Neuronal stem cell (in vitro differentiated cells): ENCODE data around the gene FAM90A1.
"Not testable (repeated sequence)": the region's sequence is repeated elsewhere in the genome, so short reads cannot be mapped to it uniquely, and the experiment has no call there.

Experiments
- DNase-seq: peaks from one replicate; pipeline ENCODE4 v3.0.0-alpha.2; 2013; ENCODE audit warnings: low spot score
- H2AFZ ChIP-seq: one replicate; pipeline ENCODE4 v1.6.1; 2013; ENCODE audit warnings: mild to moderate bottlenecking, low read length, inconsistent platforms
- H2AK5ac ChIP-seq: 2 replicates; pipeline ENCODE4 v1.6.1; 2013; ENCODE audit warnings: low read depth, mild to moderate bottlenecking, inconsistent platforms, low read length, moderate library complexity, mixed read lengths
- H2BK120ac ChIP-seq: 2 replicates; pipeline ENCODE4 v1.6.1; 2013; ENCODE audit warnings: low read depth, mild to moderate bottlenecking, inconsistent platforms, low read length, moderate library complexity, mixed read lengths
- H2BK12ac ChIP-seq: one replicate; pipeline ENCODE4 v1.6.1; 2013; ENCODE audit warnings: low read length, inconsistent platforms
- H2BK15ac ChIP-seq: 2 replicates; pipeline ENCODE4 v1.6.1; 2013; ENCODE audit warnings: mild to moderate bottlenecking, low read length, inconsistent platforms, mixed read lengths
- H2BK5ac ChIP-seq: one replicate; pipeline ENCODE4 v1.6.1; 2013; ENCODE audit warnings: inconsistent platforms, mild to moderate bottlenecking, low read length, moderate library complexity
- H3K14ac ChIP-seq: one replicate; pipeline ENCODE4 v1.6.1; 2013; ENCODE audit warnings: low read length, inconsistent platforms
- H3K18ac ChIP-seq: 2 replicates; pipeline ENCODE4 v1.6.1; 2013; ENCODE audit warnings: low read length, inconsistent platforms
- H3K23ac ChIP-seq: 2 replicates; pipeline ENCODE4 v1.6.1; 2013; ENCODE audit warnings: low read depth, mild to moderate bottlenecking, mixed read lengths, low read length, inconsistent platforms; ENCODE audit not compliant: poor library complexity
- H3K27ac ChIP-seq: replicated peaks from 3 replicates; pipeline ENCODE4 v1.5.1; 2013; ENCODE audit warnings: low read length, inconsistent platforms
- H3K27me3 ChIP-seq, 3 experiments: 2 replicates each; pipeline ENCODE4 v1.6.1; 2013; ENCODE audit warnings: low read length in 3 of 3, mild to moderate bottlenecking in 2 of 3, inconsistent platforms in 1 of 3, low read depth in 1 of 3, mixed read lengths in 1 of 3, moderate library complexity in 1 of 3; ENCODE audit not compliant: control insufficient read depth in 3 of 3, insufficient read depth in 3 of 3
- H3K36me3 ChIP-seq, 2 donors: replicated peaks in 1 of 2; 2 replicates each; pipeline ENCODE4 v1.6.1; 2013; ENCODE audit warnings: low read length in 2 of 2; ENCODE audit not compliant: control insufficient read depth in 2 of 2, insufficient read depth in 2 of 2
- H3K4ac ChIP-seq: 2 replicates; pipeline ENCODE4 v1.6.1; 2013; ENCODE audit warnings: inconsistent platforms, mild to moderate bottlenecking, low read length, moderate library complexity
- H3K4me1 ChIP-seq, 2 donors: 1 replicate in 1 of 2; 2 replicates in 1 of 2; pipeline ENCODE4 v1.6.1; 2013; ENCODE audit warnings: low read length in 2 of 2, low read depth in 1 of 2; ENCODE audit not compliant: control insufficient read depth in 2 of 2, insufficient read depth in 1 of 2
- H3K4me2 ChIP-seq: one replicate; pipeline ENCODE4 v1.6.1; 2013; ENCODE audit warnings: mild to moderate bottlenecking, low read length, inconsistent platforms; ENCODE audit not compliant: insufficient read depth, poor library complexity, severe bottlenecking
- H3K4me3 ChIP-seq, 2 donors: 2 replicates each; pipeline ENCODE4 v1.5.1; 2013; ENCODE audit warnings: low read length in 2 of 2, mild to moderate bottlenecking in 2 of 2, inconsistent platforms in 1 of 2, moderate library complexity in 1 of 2
- H3K79me1 ChIP-seq: one replicate; pipeline ENCODE4 v1.6.1; 2013; ENCODE audit warnings: low read depth, mild to moderate bottlenecking, inconsistent platforms, low read length, moderate library complexity
- H3K9ac ChIP-seq: one replicate; pipeline ENCODE4 v1.6.1; 2013; ENCODE audit warnings: mild to moderate bottlenecking, low read depth, low read length, inconsistent platforms; ENCODE audit not compliant: poor library complexity
- H3K9me3 ChIP-seq, 2 donors: replicated peaks in 1 of 2; 2 replicates each; pipeline versions ENCODE3 to v1.6.1; 2013; ENCODE audit warnings: low read length in 2 of 2, mild to moderate bottlenecking in 2 of 2, inconsistent platforms in 1 of 2, low read depth in 1 of 2, mixed read lengths in 1 of 2, moderate library complexity in 1 of 2; ENCODE audit not compliant: control insufficient read depth in 2 of 2, insufficient read depth in 1 of 2
- H4K8ac ChIP-seq: one replicate; pipeline ENCODE4 v1.6.1; 2013; ENCODE audit warnings: low read depth, mild to moderate bottlenecking, inconsistent platforms, low read length, moderate library complexity
- H4K91ac ChIP-seq: one replicate; pipeline ENCODE4 v1.6.1; 2013; ENCODE audit warnings: low read length, low read depth, mild to moderate bottlenecking, inconsistent platforms; ENCODE audit not compliant: poor library complexity
- WGBS, 2 donors: extraction: QIAGEN DNeasy Blood & Tissue Kit; methylation state at CpG; one replicate each; pipeline ENCODE4 v1.1.7; 2013; ENCODE audit warnings: missing lambda C conversion rate in 2 of 2, mixed read lengths in 1 of 2; ENCODE audit not compliant: insufficient read length in 2 of 2, insufficient replicate concordance in 1 of 2; ENCODE audit errors: extremely low coverage in 2 of 2; 5-methylcytosine and 5-hydroxymethylcytosine counted together

Gene FAM90A1

GRCh38 chr12:8222303-8222702 lies 5.1 kb downstream of the FAM90A1 start:
- not testable (repeated sequence) for H3K4me2 ChIP-seq, H3K4me1 ChIP-seq, H2BK12ac ChIP-seq, DNase-seq, H4K8ac ChIP-seq, H2BK15ac ChIP-seq, H3K4me3 ChIP-seq, H4K91ac ChIP-seq, H3K27me3 ChIP-seq, H3K23ac ChIP-seq, H3K9ac ChIP-seq, H2AFZ ChIP-seq, H3K27ac ChIP-seq, H3K14ac ChIP-seq, H3K18ac ChIP-seq, H3K79me1 ChIP-seq, H2AK5ac ChIP-seq, H3K9me3 ChIP-seq, H3K36me3 ChIP-seq, H2BK120ac ChIP-seq, H2BK5ac ChIP-seq, H3K4ac ChIP-seq
- WGBS, 2 donors: no CpG with 5 or more reads among the region's 16 CpGs

- H3K18ac ChIP-seq, H3K14ac ChIP-seq, H3K4me2 ChIP-seq, DNase-seq, H3K4me3 ChIP-seq, H3K23ac ChIP-seq, H2BK12ac ChIP-seq, H2BK15ac ChIP-seq, H2AFZ ChIP-seq, H3K4ac ChIP-seq, H3K36me3 ChIP-seq, H2BK120ac ChIP-seq, H2BK5ac ChIP-seq, H4K91ac ChIP-seq, H3K9me3 ChIP-seq, H3K9ac ChIP-seq, H3K27me3 ChIP-seq, H3K27ac ChIP-seq, H3K4me1 ChIP-seq, H2AK5ac ChIP-seq, H4K8ac ChIP-seq, H3K79me1 ChIP-seq: not testable (repeated sequence)
- WGBS, 2 donors: no CpG with 5 or more reads among the region's 21 CpGs
Measured at GRCh38 chr12:8221844-8222243, 5.6 kb downstream of the FAM90A1 start.

DNA sequence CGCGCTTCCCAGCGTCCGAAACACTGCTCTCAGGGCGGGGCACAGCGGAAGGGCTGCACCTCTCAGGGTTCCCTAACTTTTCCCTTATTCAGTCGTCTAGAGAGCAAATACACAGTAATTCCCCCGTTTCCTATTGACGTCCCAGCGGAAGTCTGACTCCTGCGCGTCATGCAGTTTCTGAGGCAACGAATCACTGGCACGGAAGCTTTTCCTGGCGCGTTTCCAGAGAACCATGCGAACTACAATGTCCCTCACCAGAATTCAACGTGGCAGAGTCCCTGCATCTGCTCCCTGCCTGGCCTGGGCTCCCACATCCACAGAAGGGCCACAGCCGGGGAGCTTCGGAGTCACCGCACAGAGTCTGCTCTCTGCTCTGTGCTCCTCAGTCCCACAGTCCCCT lies 6.0 kb downstream of the FAM90A1 start:
- H3K27me3 ChIP-seq, H3K9ac ChIP-seq, H2BK12ac ChIP-seq, H2AK5ac ChIP-seq, H2BK15ac ChIP-seq, H3K9me3 ChIP-seq, DNase-seq, H2BK5ac ChIP-seq, H3K23ac ChIP-seq, H3K36me3 ChIP-seq, H2AFZ ChIP-seq, H3K14ac ChIP-seq, H3K4me2 ChIP-seq, H3K4ac ChIP-seq, H3K79me1 ChIP-seq, H3K18ac ChIP-seq, H3K4me1 ChIP-seq, H3K4me3 ChIP-seq, H4K8ac ChIP-seq, H3K27ac ChIP-seq, H2BK120ac ChIP-seq, H4K91ac ChIP-seq: not testable (repeated sequence)
- WGBS, 2 donors: no CpG with 5 or more reads among the region's 21 CpGs

DNA sequence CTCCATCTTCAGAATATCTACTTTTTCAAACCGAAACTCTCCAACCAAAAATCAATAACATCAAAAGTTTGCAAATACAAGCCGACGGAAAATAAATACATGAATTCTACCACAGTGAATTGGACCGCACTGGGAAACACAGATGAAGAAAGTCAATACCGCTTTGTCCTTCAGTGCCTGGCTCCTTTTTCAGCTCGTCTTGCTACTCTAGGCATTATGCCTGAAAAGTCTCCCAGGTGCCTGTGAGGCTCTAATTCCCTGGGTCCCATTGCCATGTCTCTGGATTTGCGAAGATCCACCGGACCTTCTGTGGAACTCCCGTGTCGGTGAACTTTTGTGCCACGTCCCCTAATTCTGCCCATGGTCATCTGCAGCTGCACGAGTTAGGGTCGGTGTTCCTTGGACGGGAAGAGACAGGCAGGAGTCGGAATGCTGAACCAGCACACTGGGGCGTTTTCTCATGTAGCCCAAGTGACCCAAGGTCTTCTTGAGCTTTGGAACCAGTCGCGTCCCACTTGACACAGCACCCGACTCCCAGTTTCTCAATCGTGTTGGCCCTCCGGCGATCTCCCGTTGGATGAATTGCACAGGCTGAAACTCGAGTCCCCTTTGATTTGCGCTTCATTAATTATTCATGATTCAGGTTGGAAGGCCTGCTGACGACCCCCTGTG lies 8.6 kb downstream of the FAM90A1 start:
- H3K4ac ChIP-seq, H3K14ac ChIP-seq, H3K27ac ChIP-seq, H3K4me1 ChIP-seq, H3K4me2 ChIP-seq, H3K79me1 ChIP-seq, H2BK120ac ChIP-seq, H3K9ac ChIP-seq, H2BK5ac ChIP-seq, H3K27me3 ChIP-seq, H3K18ac ChIP-seq, H2BK15ac ChIP-seq, H2AK5ac ChIP-seq, H3K4me3 ChIP-seq, H2BK12ac ChIP-seq, H4K91ac ChIP-seq, H4K8ac ChIP-seq, DNase-seq, H3K23ac ChIP-seq, H3K9me3 ChIP-seq, H3K36me3 ChIP-seq: not testable (repeated sequence)
- no CpG with 5 or more reads among the region's 26 CpGs for WGBS, 2 donors
- H2AFZ ChIP-seq: peak overlapping the region; percentile 76
